ENCODE data around the gene ANXA2R.
"Not testable (repeated sequence)": the region's sequence is repeated elsewhere in the genome, so short reads cannot be mapped to it uniquely, and the experiment has no call there.

The ANXA2R gene

DNA sequence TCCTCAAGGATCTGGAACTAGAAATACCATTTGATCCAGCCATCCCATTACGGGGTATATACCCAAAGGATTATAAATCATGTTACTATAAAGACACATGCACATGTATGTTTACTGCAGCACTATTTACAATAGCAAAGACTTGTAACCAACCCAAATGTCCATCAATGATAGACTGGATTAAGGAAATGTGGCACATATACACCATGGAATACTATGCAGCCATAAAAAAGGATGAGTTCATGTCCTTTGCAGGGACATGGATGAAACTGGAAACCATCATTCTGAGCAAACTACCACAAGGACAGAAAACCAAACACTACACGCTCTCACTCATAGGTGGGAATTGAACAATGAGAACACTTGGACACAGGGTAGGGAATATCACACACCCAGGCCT, 19.9 kb upstream of the ANXA2R start:
- not testable (repeated sequence) for DNase-seq

DNA sequence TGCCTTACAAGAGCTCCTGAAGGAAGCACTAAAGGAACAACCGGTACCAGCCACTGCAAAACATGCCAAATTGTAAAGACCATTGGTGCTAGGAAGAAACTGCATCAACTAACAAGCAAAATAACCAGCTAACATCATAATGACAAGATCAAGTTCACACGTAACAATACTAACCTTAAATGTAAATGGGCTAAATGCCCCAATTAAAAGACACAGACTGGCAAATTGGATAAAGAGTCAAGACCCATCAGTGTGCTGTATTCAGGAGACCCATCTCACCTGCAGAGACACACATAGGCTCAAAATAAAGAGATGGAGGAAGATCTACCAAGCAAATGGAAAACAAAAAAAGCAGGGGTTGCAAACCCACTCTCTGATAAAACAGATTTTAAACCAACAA, 15.0 kb upstream of the ANXA2R start:
- not testable (repeated sequence) for DNase-seq

DNA sequence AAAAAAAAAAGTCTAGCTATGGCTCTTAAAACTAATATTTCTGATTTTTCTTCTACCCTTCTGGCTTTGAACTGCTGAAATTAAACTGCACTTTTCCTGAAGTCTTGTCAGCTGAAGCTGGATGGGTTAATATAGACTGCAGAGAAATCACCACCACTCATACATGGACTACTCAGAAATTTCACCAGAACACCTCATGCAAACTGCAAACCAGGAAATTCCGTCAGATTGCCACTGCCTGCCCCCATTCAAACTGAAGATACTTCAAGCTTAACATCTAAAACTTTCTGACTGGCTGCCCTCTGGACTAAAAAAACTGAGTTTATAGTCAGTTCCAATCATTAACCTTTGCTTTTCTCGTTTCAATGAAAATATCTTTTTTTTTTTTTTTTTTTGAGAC, 11.6 kb upstream of the ANXA2R start:
- no peak for DNase-seq

GRCh38 chr5:43050384-43050783, 10.3 kb upstream of the ANXA2R start:
- no peak for DNase-seq

DNA sequence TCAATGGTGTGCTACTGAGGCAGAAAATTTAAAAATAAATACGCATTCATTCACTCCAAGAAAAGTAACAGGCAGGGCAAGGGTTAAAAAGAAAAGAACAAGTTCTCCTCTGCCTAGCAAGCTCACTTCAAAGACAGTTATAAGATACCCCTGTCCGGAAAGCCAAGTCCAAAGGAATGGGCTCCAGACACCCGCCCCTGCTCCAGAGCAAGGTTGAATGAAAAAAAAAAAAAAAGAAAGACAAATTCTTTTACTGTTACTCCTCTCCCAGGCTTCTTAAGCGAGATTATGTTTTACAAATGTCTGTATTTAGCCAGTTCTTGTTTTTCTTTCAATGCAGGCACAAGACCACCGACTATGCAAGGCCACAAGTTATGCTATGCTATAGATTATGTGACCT, 9.1 kb upstream of the ANXA2R start:
- DNase-seq, result no peak

GRCh38 chr5:43046474-43046873, 6.4 kb upstream of the ANXA2R start:
- DNase-seq, result peak in 1 of 5 experiments; percentile 53

DNA sequence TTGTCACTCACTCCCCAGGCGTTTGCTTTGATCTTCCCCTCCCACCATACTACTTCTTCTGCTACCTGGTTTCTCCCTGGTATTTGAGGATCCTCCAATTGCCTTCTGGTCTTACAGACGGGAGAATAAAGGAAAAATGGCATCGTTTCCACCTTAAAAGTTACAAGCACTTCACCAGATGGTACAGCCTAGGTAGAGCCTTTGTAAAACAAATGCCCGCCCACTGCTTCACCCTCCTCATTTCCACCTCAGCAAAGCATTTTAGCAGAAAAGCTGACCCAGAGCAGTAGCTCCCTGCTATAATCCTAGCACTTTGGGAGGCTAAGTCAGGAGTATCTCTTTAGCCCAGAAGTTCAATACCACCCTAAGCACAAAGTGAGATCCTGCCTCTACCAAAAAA, 5.1 kb upstream of the ANXA2R start:
- DNase-seq, result no peak

- DNase-seq, result no peak
Observed at GRCh38 chr5:43044181-43044914, 4.2 kb upstream of the ANXA2R start.

DNA sequence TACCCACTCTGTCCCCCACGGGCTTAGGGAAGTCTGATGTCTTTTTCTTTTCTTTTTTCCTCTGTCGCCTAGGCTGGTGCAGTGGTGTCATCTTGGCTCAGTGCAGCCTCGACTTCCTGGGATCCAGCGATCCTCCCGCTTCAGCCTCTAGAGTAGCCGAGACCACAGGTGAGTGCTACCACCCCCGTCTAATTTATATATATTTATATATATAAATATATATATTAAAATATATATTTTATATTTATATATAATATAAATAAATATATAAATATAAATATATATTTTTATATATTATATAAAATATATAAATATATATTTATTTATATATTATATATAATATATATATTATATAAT, 3.3 kb upstream of the ANXA2R start:
- DNase-seq, result no peak

DNA sequence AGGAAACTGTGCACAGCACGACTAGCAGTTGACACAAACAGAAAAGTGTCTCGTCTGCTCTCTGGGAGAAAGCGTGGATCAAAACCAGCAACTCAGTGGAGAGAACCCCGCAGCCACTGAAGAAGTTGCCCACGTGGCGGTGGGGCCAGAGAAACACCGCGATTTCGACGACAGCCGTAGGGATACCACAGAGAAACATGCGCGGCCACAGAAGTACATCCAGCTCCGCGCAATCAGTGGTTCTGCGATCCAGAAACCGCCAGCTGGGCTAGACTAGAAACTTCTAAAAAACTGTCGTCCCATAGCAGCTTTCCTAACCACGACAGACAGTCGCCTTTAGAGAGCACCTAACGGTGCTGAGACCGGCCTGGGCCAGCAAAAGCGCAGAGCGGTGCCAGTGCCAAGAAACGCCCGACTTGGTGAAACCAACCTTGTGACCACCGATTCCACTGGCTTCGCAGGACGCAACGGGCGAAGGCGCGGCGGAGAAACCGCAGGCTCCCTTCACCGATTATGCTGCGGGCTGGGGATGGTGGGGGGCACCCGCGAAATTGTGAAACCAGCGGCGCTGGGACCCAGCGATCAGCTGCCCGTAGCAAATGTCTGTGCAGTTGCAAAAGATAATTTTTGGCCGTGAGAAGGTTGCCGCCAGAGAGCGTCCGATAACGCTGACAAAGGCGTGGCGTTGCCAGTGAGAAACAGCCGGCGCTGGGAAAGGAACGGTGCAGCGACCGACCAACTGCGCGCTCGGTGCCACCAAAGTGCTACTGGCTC, 2.7 kb upstream of the ANXA2R start:
- peak in 3 of 5 experiments; percentile 36 to 92 (median 56) for DNase-seq

DNA sequence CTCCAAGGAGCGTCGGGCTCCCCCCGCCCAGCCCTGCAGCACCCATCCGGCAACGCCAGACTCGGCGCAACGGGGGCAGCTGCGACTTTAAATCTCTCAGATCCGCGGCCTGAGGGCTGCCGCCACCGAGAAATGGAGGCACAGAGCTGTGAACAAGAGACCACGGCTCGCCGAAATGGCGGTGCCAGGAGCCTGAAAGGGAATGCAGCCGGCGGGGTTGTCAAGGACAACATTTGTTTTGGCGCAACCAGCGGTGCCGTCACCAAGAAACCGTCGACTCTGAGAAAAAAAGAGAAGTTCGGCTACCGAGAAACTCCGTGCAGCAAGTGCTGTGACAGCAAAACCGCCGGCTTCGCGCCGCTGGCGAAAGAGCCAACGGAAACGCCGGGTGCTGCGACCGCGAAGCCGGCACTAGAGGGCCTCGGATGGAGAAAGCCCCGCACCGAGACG, 2.1 kb upstream of the ANXA2R start:
- peak; percentile 55 to 96 (median 76) for DNase-seq

GRCh38 chr5:43041669-43042175, 1.6 kb upstream of the ANXA2R start:
- DNase-seq, result peak in 2 of 5 experiments; percentile 51 to 69

GRCh38 chr5:43041110-43041668, 1.1 kb upstream of the ANXA2R start:
- DNase-seq, result peak in 3 of 5 experiments; percentile 20 to 80 (median 47)

DNA sequence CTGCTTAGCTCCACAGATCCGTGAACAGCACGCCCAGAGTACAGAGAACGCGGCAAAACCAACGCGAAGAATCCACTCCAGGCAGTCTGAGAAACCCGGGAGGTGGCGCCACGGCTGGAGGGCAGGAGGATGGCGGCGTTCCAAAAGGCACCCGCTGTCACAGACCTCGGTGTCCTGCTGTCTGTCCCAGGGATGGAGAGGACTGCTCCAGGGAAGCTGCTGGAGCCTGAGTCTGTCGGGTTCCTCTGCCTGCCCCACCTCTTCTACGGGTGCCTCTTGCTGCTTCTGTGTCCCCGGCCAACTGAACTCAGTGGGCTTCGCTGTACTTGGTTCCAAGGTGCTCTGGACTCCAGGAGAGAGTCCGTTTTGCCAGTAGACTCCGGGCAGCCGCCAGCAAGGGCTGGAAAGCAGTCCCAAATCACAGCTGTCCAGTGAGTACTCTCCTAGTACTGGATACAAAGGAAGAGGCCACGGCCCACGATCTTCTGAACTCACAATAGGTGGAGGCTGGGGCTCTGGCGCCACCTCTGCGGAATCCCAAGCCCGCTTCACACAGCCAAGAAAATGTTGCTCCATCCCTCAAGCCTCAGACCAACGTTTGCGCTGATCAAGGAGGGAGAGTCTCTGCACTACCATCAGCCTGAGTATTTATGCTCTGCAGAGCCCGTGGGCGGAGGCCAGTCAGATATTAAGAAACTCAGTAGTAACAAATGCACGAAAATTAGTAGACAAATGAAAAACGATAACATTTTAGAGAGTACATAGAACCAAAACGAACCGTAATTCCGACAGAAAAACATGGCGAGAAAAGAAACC, 440 bp downstream of the ANXA2R start:
- peak; percentile 28 to 76 (median 61) for DNase-seq

- no peak for DNase-seq
Observed at GRCh38 chr5:43039152-43039470, 1.0 kb downstream of the ANXA2R start.

DNA sequence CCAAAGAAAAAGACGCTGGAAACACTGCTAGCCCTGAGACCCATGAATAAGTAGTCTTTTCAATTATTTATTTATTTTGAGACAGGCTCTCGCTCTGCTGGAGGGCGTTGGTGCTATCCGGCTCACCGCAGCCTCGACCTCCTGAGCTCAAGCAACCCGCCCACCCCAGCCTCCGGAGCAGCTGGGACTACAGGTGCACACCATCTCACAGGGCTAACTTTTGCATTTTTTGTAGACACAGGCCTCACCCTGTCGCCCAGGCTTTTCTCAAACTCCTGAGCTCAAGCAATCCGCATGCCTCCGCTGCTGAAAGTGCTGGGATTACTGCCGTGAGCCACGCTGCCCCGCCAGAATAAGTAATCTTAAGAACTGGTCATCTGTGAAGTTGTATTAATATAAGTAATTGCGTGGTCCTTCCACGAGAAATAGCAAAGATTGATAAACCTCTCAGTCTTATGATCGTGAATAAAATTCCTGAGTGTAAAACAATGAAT, 1.6 kb downstream of the ANXA2R start:
- peak in 2 of 5 experiments; percentile 40 to 72 for DNase-seq

GRCh38 chr5:43037636-43038495, 2.3 kb downstream of the ANXA2R start:
- peak in 2 of 5 experiments; percentile 61 to 85 for DNase-seq

GRCh38 chr5:43036856-43037635, 3.1 kb downstream of the ANXA2R start:
- DNase-seq, result no peak

- peak in 1 of 5 experiments; percentile 74 for DNase-seq
Observed at GRCh38 chr5:43036409-43036808, 3.7 kb downstream of the ANXA2R start.

GRCh38 chr5:43034591-43034968, 5.5 kb downstream of the ANXA2R start:
- DNase-seq, result peak in 1 of 5 experiments; percentile 15
